Left hindlimb (tissue), 1 donor: ENCODE data around the gene INHBE.
"Not testable (repeated sequence)": the region's sequence is repeated elsewhere in the genome, so short reads cannot be mapped to it uniquely, and the experiment has no call there.

Source experiments
- DNase-seq: peaks from one replicate; pipeline ENCODE4 v3.0.0-alpha.2; 2018

INHBE gene

DNA sequence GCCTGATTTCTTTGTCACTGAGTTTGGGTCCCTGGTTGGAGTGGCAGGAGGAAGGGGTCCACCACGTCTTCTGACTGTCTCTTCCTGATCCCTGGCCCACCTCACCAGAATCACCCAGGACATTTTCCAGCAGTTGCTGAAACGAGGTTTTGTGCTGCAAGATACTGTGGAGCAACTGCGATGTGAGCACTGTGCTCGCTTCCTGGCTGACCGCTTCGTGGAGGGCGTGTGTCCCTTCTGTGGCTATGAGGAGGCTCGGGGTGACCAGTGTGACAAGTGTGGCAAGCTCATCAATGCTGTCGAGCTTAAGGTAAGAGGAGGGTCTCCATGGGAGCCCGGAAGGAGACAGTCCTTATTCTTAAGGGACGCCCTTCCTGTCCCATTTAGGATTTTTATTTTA, 45.1 kb downstream of the INHBE start:
- no peak for DNase-seq

DNA sequence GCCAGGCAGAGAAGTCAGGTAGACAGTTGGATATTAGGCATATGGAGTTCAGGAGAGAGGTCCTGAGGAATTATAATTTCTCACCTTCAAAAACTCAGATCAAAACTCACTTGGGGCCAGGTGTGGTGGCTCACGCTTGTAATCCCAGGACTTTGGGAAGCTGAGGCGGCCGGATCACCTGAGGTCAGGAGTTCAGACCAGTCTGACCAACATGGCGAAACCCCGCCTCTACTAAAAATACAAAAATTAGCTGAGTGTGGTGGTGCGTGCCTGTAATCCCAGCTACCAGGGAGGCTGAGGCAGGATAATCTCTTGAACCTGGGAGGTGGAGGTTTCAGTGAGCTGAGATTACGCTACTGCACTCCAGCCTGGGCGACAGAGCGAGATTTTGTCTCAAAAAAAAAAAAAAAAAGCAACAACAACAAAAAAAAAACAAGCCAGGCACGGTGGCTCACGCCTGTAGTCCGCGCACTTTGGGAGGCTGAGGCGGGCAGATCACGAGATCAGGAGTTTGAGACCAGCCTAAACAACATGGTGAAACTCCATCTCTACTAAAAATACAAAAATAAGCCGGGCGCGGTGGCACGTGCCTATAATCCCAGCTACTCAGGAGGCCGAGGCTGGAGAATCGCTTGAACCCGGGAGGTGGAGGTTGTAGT, 47.3 kb downstream of the INHBE start:
- DNase-seq = not testable (repeated sequence)

DNA sequence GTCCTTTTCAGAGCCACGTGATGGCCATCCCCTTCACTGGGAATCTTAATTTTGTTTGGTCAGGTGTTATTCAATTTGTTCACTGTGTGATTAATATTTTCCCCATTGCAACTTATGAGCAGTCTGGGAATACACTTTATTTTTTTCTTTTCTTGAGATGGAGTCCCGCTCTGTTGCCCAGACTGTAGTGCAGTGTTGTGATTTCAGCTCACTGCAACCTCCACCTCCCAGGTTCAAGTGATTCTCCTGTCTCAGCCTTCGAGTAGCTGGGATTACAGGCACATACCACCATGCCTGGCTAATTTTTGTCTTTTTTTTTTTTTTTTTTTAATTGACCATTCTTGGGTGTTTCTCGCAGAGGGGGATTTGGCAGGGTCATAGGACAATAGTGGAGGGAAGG, 51.4 kb downstream of the INHBE start:
- DNase-seq = not testable (repeated sequence)
